ENCODE data around the gene BMPR1A.
A peak's percentile ranks its signal among the peaks of the same experiment; 100 is the strongest.

The BMPR1A gene

GRCh38 chr10:86756511-86757112 lies at the start of gene BMPR1A:
BMPR1A (plus strand) TSS chr10:86756619; CDS start chr10:86876019, 119,400 bp downstream.
- DNase-seq, result no peak

DNA sequence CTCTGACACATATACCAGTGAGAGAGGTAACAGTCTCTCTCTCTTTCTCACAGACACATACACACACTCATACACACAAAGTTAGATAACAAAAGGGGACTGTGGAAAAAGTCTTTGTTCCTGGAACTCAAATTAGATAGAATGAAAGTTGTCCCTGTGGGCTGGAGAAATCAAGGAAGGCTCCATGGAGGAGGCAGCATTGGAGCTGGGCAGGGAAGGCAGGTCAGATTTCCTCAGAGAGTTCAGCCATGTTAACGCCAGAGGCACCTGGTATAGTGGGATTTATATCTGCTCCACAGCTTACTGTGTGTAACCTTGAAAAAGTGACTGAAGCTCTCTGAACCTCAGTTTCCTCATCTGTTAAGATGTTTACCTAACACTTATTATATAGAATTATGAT lies 49.4 kb upstream of the BMPR1A start:
- DNase-seq, result no peak

DNA sequence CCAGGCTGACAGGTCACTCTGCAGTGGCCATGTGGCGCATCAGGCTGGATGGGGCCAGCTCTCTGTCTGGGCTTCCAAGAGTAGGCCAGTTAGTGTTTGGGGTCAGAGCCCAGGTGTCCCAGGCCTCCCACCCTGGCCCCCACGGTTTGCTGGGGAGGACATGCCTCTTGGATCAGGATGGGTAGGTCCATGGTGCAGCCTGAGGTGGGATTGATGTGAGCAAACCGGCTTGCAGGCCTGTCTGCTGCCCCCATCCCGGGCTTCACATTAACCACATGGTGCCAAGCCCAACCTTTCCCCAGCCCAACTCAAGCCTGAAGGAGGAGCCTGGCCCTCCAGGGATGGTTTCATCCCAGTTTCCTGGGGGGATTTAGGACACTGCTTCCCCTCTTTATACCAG lies 48.9 kb upstream of the BMPR1A start:
- no peak for DNase-seq

DNA sequence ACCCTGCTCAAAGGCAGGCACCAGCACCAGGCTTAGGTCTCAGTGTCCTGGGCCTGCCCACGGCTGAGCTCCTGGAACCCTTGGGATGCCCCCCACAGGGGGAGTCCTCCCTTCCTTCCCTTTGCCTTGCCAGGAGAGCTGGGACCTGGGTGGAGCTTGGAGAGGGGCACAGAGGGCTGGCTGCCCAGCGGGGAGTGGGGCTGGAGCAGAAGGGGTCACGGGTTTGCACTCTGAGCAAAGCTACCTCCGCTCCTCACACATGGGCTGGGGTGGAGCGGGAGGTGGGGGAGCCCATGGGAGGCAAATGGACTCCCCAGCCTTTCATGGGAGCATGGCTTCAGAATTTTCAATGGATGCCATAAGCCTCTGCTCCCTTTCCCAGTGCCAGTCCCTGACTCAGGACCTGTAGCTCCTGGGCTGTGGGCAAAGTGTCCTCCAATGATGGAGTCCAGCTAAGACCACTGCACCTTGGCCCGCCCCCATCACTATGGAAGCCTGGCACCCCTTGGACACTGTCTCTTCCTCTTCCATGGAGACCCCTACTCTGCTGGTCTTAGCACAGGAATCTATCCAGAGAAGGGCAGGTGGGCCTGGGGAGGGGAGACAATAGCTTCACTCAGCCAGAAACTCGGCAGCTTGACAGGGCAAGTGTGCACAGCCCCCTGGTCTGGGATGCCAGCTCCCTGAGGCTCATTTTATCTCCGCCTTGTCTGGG lies 48.2 kb upstream of the BMPR1A start:
- no peak for DNase-seq

GRCh38 chr10:86708783-86709380 lies 47.5 kb upstream of the BMPR1A start:
- DNase-seq, result no peak

- no peak for DNase-seq
Observed at GRCh38 chr10:86709396-86710185, 46.8 kb upstream of the BMPR1A start.

- DNase-seq, result peak; percentile 84 to 90
Observed at GRCh38 chr10:86710987-86711512, 45.4 kb upstream of the BMPR1A start.

DNA sequence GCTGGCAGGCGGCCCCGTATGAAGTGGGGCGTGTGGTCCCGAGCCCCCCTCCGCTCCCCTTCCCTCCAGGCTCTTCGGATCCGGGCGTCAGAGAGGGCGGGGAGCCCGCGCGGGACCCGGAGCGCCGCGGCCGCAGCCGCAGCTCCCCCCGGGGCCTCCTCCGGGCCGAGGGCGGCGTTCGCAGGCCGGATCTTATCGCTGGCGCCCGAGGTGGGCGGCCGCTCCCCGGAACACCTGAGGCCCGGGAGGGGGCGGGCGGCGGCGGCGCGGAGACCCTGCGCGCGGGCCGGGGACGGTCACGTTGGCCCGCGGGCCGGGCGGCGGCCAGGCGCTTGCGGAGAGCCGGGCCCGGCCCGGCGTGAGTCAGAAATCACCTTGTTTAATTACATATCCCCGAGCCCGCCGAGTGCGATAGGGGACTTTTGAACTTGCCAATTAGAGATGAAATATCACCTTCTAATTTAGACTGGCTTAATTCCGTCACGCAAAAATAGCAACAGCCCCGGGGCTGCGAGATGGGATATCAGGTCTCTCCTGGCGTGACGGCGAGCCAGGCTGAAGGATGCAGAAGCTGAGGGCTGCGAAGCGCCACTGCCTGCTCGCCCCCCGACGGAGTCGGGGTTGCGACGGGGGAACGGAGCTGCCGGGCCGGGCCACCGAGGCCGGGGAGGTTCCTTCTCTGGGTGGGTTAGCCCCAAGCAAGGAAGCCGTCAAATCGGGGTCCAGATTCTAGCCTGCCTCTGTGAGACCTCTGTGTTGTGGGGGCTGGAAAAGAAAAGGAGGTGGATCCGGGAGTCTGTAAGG lies 44.7 kb upstream of the BMPR1A start:
- DNase-seq, result peak; percentile 15 to 56

DNA sequence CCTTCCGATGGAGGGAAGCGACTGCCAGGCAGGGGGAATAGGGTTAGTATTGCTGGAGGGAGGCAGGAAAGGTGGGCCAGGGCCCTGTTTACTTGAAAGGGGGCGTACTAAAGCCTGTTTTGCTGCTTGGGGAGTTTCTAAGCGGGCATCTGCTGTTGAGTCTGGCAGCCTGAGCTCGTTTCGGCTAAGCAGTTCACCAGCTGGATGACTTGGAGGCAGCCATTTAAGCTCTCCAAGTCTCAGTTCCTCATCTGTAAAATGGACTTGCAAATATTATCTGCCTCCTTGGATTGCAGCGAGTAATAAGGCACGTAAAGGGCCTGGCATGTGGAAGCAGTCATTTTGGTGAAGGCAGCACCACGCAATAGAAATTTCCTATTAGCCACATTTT lies 44.1 kb upstream of the BMPR1A start:
- DNase-seq, result no peak

GRCh38 chr10:86715156-86715795 lies 41.1 kb upstream of the BMPR1A start:
- no peak for DNase-seq

DNA sequence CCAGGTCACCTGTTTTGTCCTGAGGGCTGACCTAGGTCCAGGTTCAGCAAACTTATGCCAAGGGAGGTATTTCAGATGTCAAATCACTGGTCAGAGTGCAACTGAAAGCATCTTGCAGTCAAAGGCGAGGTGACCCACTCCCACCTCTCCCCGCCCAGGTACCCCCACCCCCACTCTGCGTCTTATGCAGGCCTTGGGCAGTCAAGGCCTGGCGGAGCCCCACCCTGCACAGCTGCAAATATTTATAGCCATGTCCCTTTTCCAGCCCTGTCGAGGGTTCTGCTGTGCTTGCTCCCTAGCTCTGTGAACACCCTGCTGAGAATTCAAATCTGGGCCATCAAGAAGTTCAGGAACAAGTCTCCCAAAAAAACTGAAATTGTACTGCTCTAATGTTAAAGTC lies 40.6 kb upstream of the BMPR1A start:
- DNase-seq, result no peak

DNA sequence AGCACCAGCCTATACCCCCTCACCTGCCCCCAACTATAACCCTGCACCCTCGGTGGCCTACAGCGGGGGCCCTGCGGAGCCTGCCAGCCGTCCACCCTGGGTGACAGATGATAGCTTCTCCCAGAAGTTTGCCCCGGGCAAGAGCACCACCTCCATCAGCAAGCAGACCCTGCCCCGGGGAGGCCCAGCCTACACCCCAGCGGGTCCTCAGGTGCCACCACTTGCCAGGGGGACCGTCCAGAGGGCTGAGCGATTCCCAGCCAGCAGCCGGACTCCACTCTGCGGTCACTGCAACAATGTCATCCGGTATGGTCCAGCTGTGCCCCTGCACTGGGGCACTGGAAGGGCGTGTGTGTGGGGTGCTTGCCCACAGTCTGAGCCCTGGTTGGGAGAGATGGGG lies 40.0 kb upstream of the BMPR1A start:
- no peak for DNase-seq

DNA sequence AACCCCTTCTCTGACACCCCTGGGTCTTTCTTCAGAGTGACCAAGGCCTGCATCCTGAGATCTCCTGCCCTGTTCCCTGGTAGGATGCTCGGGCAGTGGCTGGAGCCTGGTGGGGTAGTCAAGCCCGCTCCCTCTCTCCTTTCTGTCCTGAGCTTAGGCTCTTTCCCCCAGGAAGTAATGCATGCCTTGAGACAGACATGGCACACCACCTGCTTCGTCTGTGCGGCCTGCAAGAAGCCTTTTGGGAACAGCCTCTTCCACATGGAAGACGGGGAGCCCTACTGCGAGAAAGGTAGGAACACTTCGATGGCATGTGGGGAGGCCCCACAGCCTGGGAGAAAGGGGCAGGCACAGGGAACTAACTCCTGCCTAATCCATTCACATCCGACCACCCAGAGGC lies 37.9 kb upstream of the BMPR1A start:
- DNase-seq, result no peak

DNA sequence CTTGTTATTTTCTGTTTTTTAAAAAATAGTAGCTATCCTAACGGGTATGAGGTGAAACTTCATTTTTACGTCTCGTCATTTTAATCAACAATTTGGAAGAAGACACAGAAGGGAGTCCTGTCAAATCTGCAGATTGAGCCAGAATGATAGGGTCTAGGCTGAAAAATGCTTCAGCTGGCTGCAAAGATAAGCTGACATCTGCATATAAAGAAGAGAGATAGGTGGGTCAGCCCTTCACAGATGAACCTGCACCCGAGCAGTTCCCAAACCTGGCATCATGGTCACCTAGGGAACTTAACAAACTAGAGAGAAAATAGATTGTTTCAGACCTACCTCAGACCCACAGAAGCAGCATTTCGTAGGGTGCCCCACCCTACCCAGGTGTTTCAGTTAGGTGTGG lies 35.2 kb upstream of the BMPR1A start:
- no peak for DNase-seq

DNA sequence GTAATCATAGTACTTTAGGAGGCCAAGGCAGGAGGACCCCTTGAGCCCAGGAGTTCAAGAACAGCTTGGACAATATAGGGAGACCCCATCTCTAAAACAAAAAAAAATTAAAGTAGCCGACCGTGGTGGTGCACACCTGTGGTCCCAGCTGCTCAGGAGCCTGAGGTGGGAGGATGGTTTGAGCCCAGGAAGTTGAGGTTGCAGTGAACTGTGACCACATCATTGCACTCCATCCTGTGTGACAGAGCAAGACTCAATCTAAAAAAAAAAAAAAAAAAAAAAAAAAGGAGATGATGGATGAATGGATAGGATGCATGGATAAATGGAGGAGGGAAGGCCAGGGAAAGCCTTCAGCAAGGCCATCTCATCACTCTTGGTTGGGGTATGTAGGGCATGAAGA lies 33.4 kb upstream of the BMPR1A start:
- peak in 1 of 2 donors; percentile 8 for DNase-seq

- no peak for DNase-seq
Observed at GRCh38 chr10:86724445-86724844, 32.0 kb upstream of the BMPR1A start.

DNA sequence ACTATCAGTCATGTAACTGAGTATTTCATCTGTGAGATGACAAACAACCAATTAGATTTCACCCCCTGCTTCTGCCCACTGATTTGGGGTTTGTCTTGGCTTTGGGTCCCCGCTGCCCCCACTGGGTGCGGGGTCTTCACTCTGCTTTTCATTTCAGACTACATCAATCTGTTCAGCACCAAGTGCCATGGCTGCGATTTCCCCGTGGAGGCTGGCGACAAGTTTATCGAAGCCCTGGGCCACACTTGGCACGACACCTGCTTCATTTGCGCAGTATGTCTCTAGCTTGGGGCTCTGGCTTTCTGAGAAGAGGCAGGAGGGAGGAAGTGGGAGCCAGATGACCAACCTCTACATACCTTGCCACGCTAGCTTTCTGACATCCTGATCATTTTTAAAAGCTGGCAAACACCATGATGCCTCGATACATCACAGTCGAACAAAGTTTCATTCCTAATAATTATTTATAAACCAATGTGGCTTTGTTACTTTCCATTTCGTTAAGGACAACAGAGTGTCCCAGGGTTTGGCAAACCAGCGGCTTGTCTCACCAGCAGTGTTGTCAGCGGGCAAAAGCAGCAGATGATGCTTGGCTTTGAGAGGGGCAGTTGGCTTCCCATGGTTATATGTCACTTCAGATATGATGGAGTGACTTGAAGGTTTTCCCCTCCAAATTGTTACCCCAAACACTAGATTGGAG lies 30.3 kb upstream of the BMPR1A start:
- no peak for DNase-seq

- DNase-seq, result no peak
Observed at GRCh38 chr10:86726677-86726999, 29.8 kb upstream of the BMPR1A start.

GRCh38 chr10:86727470-86727869 lies 28.9 kb upstream of the BMPR1A start:
- DNase-seq, result no peak

DNA sequence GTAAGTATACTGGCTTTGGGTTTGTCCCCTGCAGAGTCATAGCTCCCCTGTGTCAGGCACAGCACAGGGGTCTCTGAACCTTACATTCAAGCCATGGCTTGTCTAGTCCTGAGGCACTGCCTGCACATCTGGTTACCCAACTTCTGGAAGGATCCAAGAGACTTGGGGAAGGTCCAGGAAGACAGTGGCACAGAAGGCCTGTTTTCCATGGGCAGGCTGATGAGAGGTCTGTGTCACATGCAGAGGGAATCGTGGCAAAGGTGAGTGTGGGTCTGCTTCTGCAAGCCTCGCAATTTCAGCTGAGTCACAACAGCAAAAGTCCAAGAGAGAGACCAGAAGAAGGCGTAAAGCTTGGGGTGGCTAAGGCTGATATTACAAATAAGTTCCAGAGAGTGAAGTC lies 28.4 kb upstream of the BMPR1A start:
- DNase-seq, result no peak

- no peak for DNase-seq
Observed at GRCh38 chr10:86729677-86730076, 26.7 kb upstream of the BMPR1A start.

DNA sequence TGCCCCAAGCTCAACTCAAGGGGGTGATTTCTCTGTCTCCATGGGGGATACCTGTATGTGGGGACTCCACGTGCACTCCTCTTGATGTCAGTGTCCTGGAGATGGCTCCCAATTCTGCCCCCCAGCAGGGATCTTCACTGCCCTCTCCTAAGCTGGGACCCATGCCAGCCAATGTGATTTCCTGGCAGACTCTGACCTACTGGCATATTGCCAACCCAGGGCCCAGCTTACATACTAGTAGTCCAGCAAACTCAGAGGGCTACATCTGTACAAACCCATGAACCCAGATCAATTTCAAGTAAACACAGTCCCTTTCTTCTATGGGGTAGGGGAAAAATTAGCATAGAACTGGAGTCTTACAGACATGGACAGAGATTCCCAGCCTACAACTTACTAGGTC lies 26.2 kb upstream of the BMPR1A start:
- DNase-seq, result no peak
